ENCODE results near the gene EPHA6.

Gene EPHA6

GRCh38 chr3:96843505-96844203 lies 29.3 kb downstream of the EPHA6 start:
- no peaks in the 10 kb centered on the region for H3K27me3 ChIP-seq (ENCODE audit: control insufficient read depth, insufficient read depth, low read length)
- H3K9me3 ChIP-seq (ENCODE audit: control insufficient read depth, insufficient read depth, low read length): no peaks in the 10 kb centered on the region
- no peak overlapping the region for H3K4me3 ChIP-seq (ENCODE audit: low read depth, low read length)
- no peaks in the 10 kb centered on the region for H3K36me3 ChIP-seq (ENCODE audit: control insufficient read depth, insufficient read depth, low read length)
- no peaks in the 10 kb centered on the region for H3K4me1 ChIP-seq (ENCODE audit: control insufficient read depth, insufficient read depth, low read length)
- H3K9ac ChIP-seq (ENCODE audit: low read depth, low read length): no peak overlapping the region

- H3K9me3 ChIP-seq (ENCODE audit: control insufficient read depth, insufficient read depth, low read length): no peaks in the 10 kb centered on the region
- no peaks in the 10 kb centered on the region for H3K4me1 ChIP-seq (ENCODE audit: control insufficient read depth, insufficient read depth, low read length)
- no peaks in the 10 kb centered on the region for H3K36me3 ChIP-seq (ENCODE audit: control insufficient read depth, insufficient read depth, low read length)
- no peaks in the 10 kb centered on the region for H3K27me3 ChIP-seq (ENCODE audit: control insufficient read depth, insufficient read depth, low read length)
- no peak overlapping the region for H3K4me3 ChIP-seq (ENCODE audit: low read depth, low read length)
- H3K9ac ChIP-seq (ENCODE audit: low read depth, low read length): no peak overlapping the region
These were observed 29.8 kb downstream of the EPHA6 start for GRCh38 chr3:96844204-96844514.

DNA sequence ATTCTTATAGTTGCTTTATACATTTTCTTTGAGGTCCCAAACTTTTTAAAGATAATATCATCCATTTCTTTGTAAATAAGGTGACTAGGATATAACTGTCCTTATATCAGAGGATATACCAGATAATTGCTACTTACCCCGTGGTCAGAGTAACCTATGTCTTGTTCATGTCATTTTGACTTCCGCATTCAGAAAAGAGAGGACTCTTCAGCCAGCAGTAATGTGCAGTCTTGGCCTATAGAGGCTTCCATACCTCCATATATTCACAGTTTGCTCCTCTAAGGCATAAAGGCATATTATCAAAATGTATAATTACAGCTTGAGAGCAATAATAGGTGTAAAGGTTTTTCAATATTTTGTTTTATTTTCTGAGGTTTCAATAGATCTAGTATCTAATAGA lies 38.5 kb downstream of the EPHA6 start:
- Histone ChIP-seq H3K27me3 (ENCODE audit: control insufficient read depth, insufficient read depth, low read length) (no peaks in the 10 kb centered on the region), H3K4me1 (ENCODE audit: control insufficient read depth, insufficient read depth, low read length) (no peaks in the 10 kb centered on the region), H3K36me3 (ENCODE audit: control insufficient read depth, insufficient read depth, low read length) (no peaks in the 10 kb centered on the region), H3K9ac (ENCODE audit: low read depth, low read length) (no peak overlapping the region), H3K4me3 (ENCODE audit: low read depth, low read length) (no peak overlapping the region), H3K9me3 (ENCODE audit: control insufficient read depth, insufficient read depth, low read length) (no peaks in the 10 kb centered on the region)

DNA sequence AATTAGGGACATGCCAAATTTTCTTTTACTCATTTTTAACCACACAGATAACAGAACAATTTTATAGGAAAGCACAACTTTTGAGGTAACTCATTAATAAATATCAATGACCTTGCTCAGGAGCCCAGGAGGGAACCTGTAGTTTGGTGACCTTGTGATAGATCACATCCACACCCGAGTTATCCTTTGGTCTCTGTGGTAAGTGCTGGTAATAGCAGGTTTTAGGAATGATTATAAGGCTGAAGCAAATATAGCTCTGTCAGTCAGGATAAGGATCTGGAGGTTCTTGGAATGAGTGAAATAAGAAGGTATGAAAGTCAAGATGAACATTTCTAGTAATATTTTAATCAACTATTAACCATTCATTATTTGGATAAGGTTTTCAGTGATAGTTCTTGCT lies 46.5 kb downstream of the EPHA6 start:
- no peaks in the 10 kb centered on the region for H3K27me3 ChIP-seq (ENCODE audit: control insufficient read depth, insufficient read depth, low read length)
- H3K9ac ChIP-seq (ENCODE audit: low read depth, low read length): no peak overlapping the region
- H3K4me3 ChIP-seq (ENCODE audit: low read depth, low read length): no peak overlapping the region
- H3K36me3 ChIP-seq (ENCODE audit: control insufficient read depth, insufficient read depth, low read length): no peaks in the 10 kb centered on the region
- no peaks in the 10 kb centered on the region for H3K4me1 ChIP-seq (ENCODE audit: control insufficient read depth, insufficient read depth, low read length)
- H3K9me3 ChIP-seq (ENCODE audit: control insufficient read depth, insufficient read depth, low read length): no peaks in the 10 kb centered on the region

GRCh38 chr3:96863129-96863740 lies 48.8 kb downstream of the EPHA6 start:
- no peaks in the 10 kb centered on the region for H3K27me3 ChIP-seq (ENCODE audit: control insufficient read depth, insufficient read depth, low read length)
- H3K36me3 ChIP-seq (ENCODE audit: control insufficient read depth, insufficient read depth, low read length): no peaks in the 10 kb centered on the region
- H3K4me1 ChIP-seq (ENCODE audit: control insufficient read depth, insufficient read depth, low read length): no peaks in the 10 kb centered on the region

GRCh38 chr3:96865605-96866004 lies 51.2 kb downstream of the EPHA6 start:
- H3K4me3 ChIP-seq (ENCODE audit: low read depth, low read length): no peak overlapping the region
- H3K4me1 ChIP-seq (ENCODE audit: control insufficient read depth, insufficient read depth, low read length): no peaks in the 10 kb centered on the region
- H3K36me3 ChIP-seq (ENCODE audit: control insufficient read depth, insufficient read depth, low read length): no peaks in the 10 kb centered on the region
- no peaks in the 10 kb centered on the region for H3K27me3 ChIP-seq (ENCODE audit: control insufficient read depth, insufficient read depth, low read length)
- H3K9me3 ChIP-seq (ENCODE audit: control insufficient read depth, insufficient read depth, low read length): no peaks in the 10 kb centered on the region
- H3K9ac ChIP-seq (ENCODE audit: low read depth, low read length): no peak overlapping the region

More at GRCh38 chr3:96863129-96863740, 48.8 kb downstream of the EPHA6 start:
- no peak overlapping the region for H3K9ac ChIP-seq (ENCODE audit: low read depth, low read length)
- H3K4me3 ChIP-seq (ENCODE audit: low read depth, low read length): no peak overlapping the region
- no peaks in the 10 kb centered on the region for H3K9me3 ChIP-seq (ENCODE audit: control insufficient read depth, insufficient read depth, low read length)

DNA sequence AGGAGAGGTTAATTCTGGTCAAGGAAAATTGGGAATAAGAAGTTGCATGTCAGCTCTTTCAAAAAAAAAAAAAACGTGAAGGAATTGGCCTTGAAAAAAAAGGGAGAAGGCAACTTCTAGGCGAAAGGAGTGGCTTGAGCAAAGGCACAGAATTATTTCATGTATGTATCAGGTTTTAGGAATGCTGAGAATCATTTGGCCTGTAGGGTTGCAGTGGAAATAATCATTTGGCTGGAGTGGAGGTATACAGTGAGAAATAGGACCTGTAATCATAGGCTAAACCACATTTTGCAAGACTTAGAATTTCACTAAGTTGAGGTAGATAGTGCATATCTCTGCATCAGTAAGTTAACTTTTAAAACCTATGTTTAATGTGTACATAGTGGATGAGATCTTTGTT lies 54.9 kb downstream of the EPHA6 start:
- H3K36me3 ChIP-seq (ENCODE audit: control insufficient read depth, insufficient read depth, low read length): no peaks in the 10 kb centered on the region
- no peaks in the 10 kb centered on the region for H3K9me3 ChIP-seq (ENCODE audit: control insufficient read depth, insufficient read depth, low read length)
- no peak overlapping the region for H3K9ac ChIP-seq (ENCODE audit: low read depth, low read length)
- no peaks in the 10 kb centered on the region for H3K4me1 ChIP-seq (ENCODE audit: control insufficient read depth, insufficient read depth, low read length)
- no peaks in the 10 kb centered on the region for H3K27me3 ChIP-seq (ENCODE audit: control insufficient read depth, insufficient read depth, low read length)
- H3K4me3 ChIP-seq (ENCODE audit: low read depth, low read length): no peak overlapping the region

DNA sequence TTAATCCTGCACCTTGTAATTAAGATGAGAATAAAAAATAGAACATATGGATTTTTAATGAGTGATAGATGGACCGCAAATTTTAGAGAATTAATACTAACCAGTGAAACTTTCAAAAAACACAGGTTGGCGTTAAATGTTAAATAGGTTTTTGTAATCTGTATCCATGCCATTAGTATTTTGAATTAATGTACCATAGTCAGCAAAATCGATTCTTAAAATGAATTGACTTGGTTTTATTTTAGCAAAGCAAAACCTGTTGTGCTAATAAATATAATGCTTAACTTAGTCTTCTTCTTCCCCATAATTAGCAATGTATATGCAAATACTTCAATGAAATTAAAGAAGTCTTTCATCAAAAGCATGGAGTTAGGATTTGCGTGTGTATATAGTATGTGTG lies 63.1 kb downstream of the EPHA6 start:
- H3K9ac ChIP-seq (ENCODE audit: low read depth, low read length): no peak overlapping the region
- no peaks in the 10 kb centered on the region for H3K4me1 ChIP-seq (ENCODE audit: control insufficient read depth, insufficient read depth, low read length)
- no peaks in the 10 kb centered on the region for H3K36me3 ChIP-seq (ENCODE audit: control insufficient read depth, insufficient read depth, low read length)
- no peaks in the 10 kb centered on the region for H3K27me3 ChIP-seq (ENCODE audit: control insufficient read depth, insufficient read depth, low read length)
- no peak overlapping the region for H3K4me3 ChIP-seq (ENCODE audit: low read depth, low read length)
- H3K9me3 ChIP-seq (ENCODE audit: control insufficient read depth, insufficient read depth, low read length): no peaks in the 10 kb centered on the region

- Histone ChIP-seq H3K9ac (ENCODE audit: low read depth, low read length) (no peak overlapping the region), H3K4me1 (ENCODE audit: control insufficient read depth, insufficient read depth, low read length) (no peaks in the 10 kb centered on the region), H3K9me3 (ENCODE audit: control insufficient read depth, insufficient read depth, low read length) (no peaks in the 10 kb centered on the region), H3K27me3 (ENCODE audit: control insufficient read depth, insufficient read depth, low read length) (no peaks in the 10 kb centered on the region), H3K36me3 (ENCODE audit: control insufficient read depth, insufficient read depth, low read length) (no peaks in the 10 kb centered on the region), H3K4me3 (ENCODE audit: low read depth, low read length) (no peak overlapping the region)
These were observed 85.6 kb downstream of the EPHA6 start for GRCh38 chr3:96900031-96900430.

DNA sequence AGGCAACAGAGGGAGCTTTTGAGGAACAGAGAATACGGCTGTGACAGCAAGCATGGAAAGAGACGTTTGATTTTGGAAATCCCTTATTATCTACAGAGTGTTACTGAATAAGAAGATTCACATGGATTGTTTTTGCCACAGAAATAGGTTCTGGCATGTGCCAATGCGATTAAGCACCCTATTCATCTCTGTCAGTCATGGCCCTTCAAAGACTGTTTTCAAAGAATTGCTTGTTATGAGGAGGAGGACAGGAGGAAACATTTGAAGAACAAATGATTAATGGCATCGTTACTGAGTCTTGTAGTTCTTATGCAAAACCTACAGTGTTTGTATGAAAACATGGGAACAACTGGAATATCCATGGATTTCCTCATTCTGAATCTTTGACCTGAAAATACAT lies 86.2 kb downstream of the EPHA6 start:
- no peaks in the 10 kb centered on the region for H3K9me3 ChIP-seq (ENCODE audit: control insufficient read depth, insufficient read depth, low read length)
- H3K9ac ChIP-seq (ENCODE audit: low read depth, low read length): no peak overlapping the region
- no peaks in the 10 kb centered on the region for H3K27me3 ChIP-seq (ENCODE audit: control insufficient read depth, insufficient read depth, low read length)
- H3K4me3 ChIP-seq (ENCODE audit: low read depth, low read length): no peak overlapping the region
- H3K36me3 ChIP-seq (ENCODE audit: control insufficient read depth, insufficient read depth, low read length): no peaks in the 10 kb centered on the region
- no peaks in the 10 kb centered on the region for H3K4me1 ChIP-seq (ENCODE audit: control insufficient read depth, insufficient read depth, low read length)

DNA sequence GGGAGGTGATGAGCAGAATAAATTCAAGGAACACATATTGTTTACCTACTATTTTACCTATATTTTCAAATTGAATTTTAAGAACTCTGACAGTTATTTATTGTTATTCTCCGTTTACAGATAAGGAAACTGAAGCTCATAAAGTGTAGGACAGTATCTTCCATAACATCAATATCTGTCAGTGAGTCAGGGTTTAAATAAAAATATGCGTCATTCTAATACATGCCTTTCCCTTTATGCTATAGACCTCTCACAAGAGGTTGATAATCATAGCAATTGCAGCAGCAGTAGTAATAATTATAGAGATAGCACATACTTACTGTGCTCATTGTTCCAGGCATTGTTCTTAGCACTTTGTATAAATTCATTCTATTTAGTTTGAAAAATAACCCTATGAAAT lies 101.1 kb downstream of the EPHA6 start:
- no peak overlapping the region for H3K9ac ChIP-seq (ENCODE audit: low read depth, low read length)
- H3K36me3 ChIP-seq (ENCODE audit: control insufficient read depth, insufficient read depth, low read length): no peaks in the 10 kb centered on the region
- H3K27me3 ChIP-seq (ENCODE audit: control insufficient read depth, insufficient read depth, low read length): no peaks in the 10 kb centered on the region
- no peaks in the 10 kb centered on the region for H3K4me1 ChIP-seq (ENCODE audit: control insufficient read depth, insufficient read depth, low read length)
- no peaks in the 10 kb centered on the region for H3K9me3 ChIP-seq (ENCODE audit: control insufficient read depth, insufficient read depth, low read length)
- H3K4me3 ChIP-seq (ENCODE audit: low read depth, low read length): no peak overlapping the region

- H3K9ac ChIP-seq (ENCODE audit: low read depth, low read length): no peak overlapping the region
- H3K4me3 ChIP-seq (ENCODE audit: low read depth, low read length): no peak overlapping the region
- no peaks in the 10 kb centered on the region for H3K27me3 ChIP-seq (ENCODE audit: control insufficient read depth, insufficient read depth, low read length)
- no peaks in the 10 kb centered on the region for H3K36me3 ChIP-seq (ENCODE audit: control insufficient read depth, insufficient read depth, low read length)
- no peaks in the 10 kb centered on the region for H3K4me1 ChIP-seq (ENCODE audit: control insufficient read depth, insufficient read depth, low read length)
- H3K9me3 ChIP-seq (ENCODE audit: control insufficient read depth, insufficient read depth, low read length): no peaks in the 10 kb centered on the region
These were observed 116.9 kb downstream of the EPHA6 start for GRCh38 chr3:96931119-96931862.
